ENCODE data around the gene RMDN3. TPM values are rescaled to one million over a fixed set of nuclear protein-coding genes. Genes with fewer than 3 reads are reported as not detected.
A peak's percentile ranks its signal among the peaks of the same experiment; 100 is the strongest.

RMDN3 gene, protein sequence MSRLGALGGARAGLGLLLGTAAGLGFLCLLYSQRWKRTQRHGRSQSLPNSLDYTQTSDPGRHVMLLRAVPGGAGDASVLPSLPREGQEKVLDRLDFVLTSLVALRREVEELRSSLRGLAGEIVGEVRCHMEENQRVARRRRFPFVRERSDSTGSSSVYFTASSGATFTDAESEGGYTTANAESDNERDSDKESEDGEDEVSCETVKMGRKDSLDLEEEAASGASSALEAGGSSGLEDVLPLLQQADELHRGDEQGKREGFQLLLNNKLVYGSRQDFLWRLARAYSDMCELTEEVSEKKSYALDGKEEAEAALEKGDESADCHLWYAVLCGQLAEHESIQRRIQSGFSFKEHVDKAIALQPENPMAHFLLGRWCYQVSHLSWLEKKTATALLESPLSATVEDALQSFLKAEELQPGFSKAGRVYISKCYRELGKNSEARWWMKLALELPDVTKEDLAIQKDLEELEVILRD
- 22.6 TPM for polyA plus RNA-seq (2013, experiment 1 of 2; ENCODE audit: insufficient read length)
- polyA plus RNA-seq (2013, experiment 2 of 2; ENCODE audit: insufficient read length) = 19.7 TPM

DNA sequence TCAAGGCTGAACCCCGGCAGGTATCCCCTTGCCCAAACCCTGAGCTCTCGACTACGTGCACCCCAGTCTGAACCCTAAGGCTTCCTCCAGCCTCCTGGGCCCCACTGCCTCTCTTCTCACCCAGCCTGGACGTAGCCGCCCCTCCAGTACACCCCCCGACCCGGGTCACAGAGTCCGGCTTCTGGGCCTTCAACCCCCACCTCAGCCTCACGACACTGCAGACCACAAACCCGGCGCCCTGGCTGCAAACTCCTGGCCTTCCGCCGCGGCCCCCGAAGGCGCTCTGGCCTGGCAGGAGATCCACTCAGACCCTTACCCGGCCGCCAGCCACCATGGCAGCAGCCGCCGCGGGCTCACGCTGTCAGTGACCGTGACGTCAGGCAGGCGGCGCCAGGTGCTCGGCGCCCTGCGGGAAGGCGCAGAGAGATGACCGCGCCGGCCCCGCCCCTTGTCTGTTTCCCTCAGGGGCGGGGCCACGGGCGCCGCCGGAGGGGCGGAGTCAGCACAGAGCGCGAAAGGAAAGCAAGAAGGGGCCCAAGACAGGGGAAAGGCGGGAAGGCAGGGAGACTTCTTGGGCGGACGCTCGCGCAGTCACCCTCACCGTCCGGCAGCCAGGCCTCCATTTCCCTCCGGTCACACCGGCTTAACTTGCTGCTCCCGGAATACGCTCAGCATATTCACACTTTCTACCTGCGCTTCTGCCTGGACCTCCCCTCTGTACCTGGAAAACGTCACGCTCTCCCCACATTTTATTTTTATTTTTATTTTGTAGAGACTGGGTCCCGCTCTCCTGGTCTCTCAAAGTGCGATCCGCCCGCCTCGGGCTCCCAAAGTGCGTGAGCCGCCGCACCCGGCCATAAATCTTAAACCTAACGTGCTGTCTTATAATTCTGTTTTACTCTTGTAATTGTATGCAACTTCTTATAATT is at the start of gene RMDN3:
TSS of gene RMDN3 (minus strand) at position 372 of the 929 bp plus-strand sequence. CDS start 471 bp downstream, outside the sequence.
- peak; percentile 91 for DNase-seq

DNA sequence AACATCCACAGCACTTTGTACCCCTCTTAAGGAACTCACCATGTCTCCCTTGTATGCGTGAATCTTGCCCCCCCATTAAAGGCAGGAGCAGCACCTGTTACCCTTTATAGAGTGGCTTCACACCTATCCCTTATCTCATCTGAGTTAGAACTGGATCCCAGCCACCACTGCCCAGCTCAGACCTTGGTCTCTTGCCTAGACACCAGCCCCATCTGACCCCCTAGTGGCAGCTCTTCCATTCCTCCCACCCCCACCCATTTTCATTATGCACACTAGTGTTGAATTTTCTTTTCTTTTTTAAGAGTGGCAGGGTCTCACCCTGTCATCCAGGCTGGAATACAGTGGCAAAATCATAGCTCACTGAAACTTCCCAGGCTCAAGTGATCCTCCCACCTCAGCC is 48.6 kb upstream of the RMDN3 start:
- no peak for DNase-seq

GRCh38 chr15:40803076-40803475 is 48.0 kb upstream of the RMDN3 start:
- no peak for DNase-seq

GRCh38 chr15:40799523-40799922 is 44.5 kb upstream of the RMDN3 start:
- no peak for DNase-seq

- DNase-seq = no peak
These were observed 41.5 kb upstream of the RMDN3 start for GRCh38 chr15:40796512-40796911.

DNA sequence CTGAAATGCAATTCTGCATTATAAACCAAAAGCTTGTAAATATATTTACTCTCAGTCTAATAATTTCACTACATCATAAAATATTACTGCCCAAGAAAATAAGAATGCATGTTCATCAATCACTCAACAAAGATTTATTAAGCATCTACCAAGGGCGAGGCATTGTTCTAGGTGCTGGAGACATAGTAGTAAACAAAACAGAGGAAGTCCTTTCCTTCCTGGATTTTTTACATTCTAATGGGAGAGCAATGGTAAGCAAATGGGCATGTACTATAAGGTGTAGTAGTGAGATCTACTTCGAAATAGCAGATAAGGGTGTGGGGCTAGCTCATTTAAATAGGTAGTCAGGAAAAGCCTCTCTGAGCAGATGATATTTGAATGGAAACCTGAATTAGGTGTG is 41.0 kb upstream of the RMDN3 start:
- no peak for DNase-seq

GRCh38 chr15:40793216-40793989 is 38.3 kb upstream of the RMDN3 start:
- DNase-seq = peak; percentile 89

- no peak for DNase-seq
These were observed 37.3 kb upstream of the RMDN3 start for GRCh38 chr15:40792394-40792793.

- peak; percentile 15 for DNase-seq
These were observed 35.7 kb upstream of the RMDN3 start for GRCh38 chr15:40790718-40791117.

GRCh38 chr15:40789999-40790398 is 34.9 kb upstream of the RMDN3 start:
- DNase-seq = no peak

DNA sequence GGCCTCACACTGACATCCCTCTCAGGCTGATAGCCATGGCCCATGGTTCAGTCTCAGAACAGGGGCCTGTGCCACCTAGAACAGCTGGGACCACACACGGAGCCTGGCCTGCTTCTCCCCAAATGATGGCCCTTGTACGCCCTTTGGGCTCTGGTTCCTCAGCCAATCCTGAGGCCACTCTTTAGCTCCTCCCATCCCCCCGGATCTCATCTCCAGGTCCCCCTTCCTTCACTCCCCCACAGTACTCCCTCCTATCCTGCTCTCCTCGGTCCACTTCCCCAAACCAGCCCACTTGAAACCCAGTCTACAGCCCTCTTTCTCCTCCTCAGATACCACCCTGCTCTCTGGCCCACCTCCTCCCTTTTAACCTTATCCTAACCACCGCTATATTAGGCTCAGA is 34.1 kb upstream of the RMDN3 start:
- DNase-seq = no peak

GRCh38 chr15:40787991-40788390 is 32.9 kb upstream of the RMDN3 start:
- no peak for DNase-seq

- peak; percentile 69 for DNase-seq
These were observed 32.3 kb upstream of the RMDN3 start for GRCh38 chr15:40787344-40787841.

DNA sequence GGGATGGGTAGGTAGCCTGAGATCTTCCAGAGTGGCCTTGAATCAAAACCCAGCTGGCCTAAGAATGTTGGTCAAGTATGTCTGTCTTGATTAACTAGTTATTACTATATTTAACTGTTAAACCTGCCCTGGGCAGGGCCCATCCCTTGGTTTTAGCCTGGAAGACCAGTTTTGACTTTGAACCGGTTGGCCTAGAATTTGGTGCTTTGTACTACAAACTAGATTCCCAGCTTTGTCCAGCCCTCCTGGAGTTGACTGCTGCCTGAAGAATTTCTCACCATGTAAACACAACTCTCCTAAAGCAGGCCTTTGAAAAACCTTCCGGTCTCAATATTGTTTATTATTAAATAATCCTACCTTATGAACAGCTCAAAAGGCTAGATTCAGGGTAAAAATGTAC is 30.8 kb upstream of the RMDN3 start:
- DNase-seq = no peak

GRCh38 chr15:40785164-40785563 is 30.1 kb upstream of the RMDN3 start:
- no peak for DNase-seq

DNA sequence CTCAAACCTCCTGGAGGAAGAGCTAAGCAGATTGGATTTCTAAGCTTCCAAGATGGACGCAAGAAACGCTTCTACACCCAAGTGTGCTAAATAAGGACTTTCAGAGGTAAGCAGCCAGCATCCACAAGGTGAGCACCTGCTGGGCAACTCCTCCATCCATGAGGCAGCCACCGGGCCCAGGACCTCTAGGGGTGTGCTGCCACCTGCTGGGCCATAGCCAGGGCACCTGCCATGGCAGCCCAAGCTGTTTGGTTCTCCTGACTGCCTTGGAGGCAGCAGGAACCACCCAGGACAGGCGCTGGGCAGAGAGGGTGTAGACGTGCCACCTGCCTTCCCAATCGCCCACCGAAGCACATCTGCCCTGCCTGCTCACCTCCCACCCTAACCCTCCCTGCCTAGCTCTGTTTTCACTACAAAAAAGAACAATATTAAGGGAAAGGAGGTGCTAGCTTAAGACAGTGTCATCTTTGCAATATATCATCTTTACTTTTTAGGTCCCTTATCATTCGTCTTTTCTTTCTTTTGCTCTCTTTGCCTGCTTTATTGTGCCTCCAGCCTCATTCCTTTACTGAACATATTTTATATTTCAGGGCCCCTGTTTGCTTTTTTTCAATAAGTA is 27.7 kb upstream of the RMDN3 start:
- DNase-seq = no peak

GRCh38 chr15:40776537-40777141 is 21.6 kb upstream of the RMDN3 start:
- peak; percentile 42 for DNase-seq

GRCh38 chr15:40775740-40776536 is 20.9 kb upstream of the RMDN3 start:
- DNase-seq = no peak

- no peak for DNase-seq
These were observed 20.0 kb upstream of the RMDN3 start for GRCh38 chr15:40775007-40775406.

DNA sequence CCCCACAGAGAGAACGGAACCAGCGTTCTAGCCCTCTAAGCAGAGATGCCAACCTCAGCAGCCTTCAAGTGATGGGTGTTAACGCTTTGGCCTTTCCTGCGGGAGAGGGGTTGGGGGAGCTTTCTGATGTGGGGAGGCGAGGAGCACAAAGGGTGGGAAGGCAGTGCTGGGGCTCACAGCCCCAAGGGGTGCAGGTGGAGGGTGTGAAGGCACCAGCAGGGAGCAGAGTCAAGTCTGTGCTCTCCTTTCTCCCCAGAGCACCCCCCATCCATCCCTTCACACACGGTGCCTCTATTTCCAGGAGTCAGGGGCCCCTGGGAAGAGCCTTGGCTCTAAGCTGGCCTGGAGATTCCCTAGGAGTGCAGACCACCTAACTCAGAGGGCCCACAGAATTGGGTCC is 18.8 kb upstream of the RMDN3 start:
- no peak for DNase-seq
